ENCODE data around the gene HIP1. TPM values are rescaled to one million over a fixed set of nuclear protein-coding genes. Genes with fewer than 3 reads are reported as not detected.

Gene HIP1
- total and polyA plus RNA-seq, 2 of the 13 experiments (the other 11 are each of a cell fraction or from before 2014, with no cell fraction given), result 4.5 to 6.2 TPM

GRCh38 chr7:75727881-75728593, 10.7 kb downstream of the HIP1 start (continued):
- TF ChIP-seq, protein P1, sequence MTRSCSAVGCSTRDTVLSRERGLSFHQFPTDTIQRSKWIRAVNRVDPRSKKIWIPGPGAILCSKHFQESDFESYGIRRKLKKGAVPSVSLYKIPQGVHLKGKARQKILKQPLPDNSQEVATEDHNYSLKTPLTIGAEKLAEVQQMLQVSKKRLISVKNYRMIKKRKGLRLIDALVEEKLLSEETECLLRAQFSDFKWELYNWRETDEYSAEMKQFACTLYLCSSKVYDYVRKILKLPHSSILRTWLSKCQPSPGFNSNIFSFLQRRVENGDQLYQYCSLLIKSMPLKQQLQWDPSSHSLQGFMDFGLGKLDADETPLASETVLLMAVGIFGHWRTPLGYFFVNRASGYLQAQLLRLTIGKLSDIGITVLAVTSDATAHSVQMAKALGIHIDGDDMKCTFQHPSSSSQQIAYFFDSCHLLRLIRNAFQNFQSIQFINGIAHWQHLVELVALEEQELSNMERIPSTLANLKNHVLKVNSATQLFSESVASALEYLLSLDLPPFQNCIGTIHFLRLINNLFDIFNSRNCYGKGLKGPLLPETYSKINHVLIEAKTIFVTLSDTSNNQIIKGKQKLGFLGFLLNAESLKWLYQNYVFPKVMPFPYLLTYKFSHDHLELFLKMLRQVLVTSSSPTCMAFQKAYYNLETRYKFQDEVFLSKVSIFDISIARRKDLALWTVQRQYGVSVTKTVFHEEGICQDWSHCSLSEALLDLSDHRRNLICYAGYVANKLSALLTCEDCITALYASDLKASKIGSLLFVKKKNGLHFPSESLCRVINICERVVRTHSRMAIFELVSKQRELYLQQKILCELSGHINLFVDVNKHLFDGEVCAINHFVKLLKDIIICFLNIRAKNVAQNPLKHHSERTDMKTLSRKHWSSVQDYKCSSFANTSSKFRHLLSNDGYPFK (CRISPR knock-in tag; IDR thresholded peaks at IDR 0.05; ENCODE audit: borderline replicate concordance), result no peak
- TF ChIP-seq ZSCAN31 (CRISPR knock-in tag; IDR thresholded peaks at IDR 0.05; ENCODE audit: low read depth), result no peak
- no peak for TF ChIP-seq ZNF296 (CRISPR knock-in tag; conservative IDR thresholded peaks at IDR 0.05)
- TF ChIP-seq ZNF577 (CRISPR knock-in tag; IDR thresholded peaks at IDR 0.05; ENCODE audit: borderline replicate concordance, low read depth), result no peak
- no peak for TF ChIP-seq ZNF777 (CRISPR knock-in tag; IDR thresholded peaks at IDR 0.05)
- no peak for TF ChIP-seq ZNF629 (CRISPR knock-in tag; conservative IDR thresholded peaks at IDR 0.05)
- TF ChIP-seq ZNF431 (CRISPR knock-in tag; IDR thresholded peaks at IDR 0.05; ENCODE audit: borderline replicate concordance, low read depth), result no peak
- no peak for TF ChIP-seq TEAD2 (CRISPR knock-in tag; IDR thresholded peaks at IDR 0.05)
- TF ChIP-seq MBD4 (IDR thresholded peaks at IDR 0.05; ENCODE audit: borderline replicate concordance, low read length), result no peak
- TF ChIP-seq, protein P2, sequence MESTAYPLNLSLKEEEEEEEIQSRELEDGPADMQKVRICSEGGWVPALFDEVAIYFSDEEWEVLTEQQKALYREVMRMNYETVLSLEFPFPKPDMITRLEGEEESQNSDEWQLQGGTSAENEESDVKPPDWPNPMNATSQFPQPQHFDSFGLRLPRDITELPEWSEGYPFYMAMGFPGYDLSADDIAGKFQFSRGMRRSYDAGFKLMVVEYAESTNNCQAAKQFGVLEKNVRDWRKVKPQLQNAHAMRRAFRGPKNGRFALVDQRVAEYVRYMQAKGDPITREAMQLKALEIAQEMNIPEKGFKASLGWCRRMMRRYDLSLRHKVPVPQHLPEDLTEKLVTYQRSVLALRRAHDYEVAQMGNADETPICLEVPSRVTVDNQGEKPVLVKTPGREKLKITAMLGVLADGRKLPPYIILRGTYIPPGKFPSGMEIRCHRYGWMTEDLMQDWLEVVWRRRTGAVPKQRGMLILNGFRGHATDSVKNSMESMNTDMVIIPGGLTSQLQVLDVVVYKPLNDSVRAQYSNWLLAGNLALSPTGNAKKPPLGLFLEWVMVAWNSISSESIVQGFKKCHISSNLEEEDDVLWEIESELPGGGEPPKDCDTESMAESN (CRISPR knock-in tag; conservative IDR thresholded peaks at IDR 0.05), result no peak
- peak; percentile 42; the same call in 1 of the 2 replicates for TF ChIP-seq MED1 (CRISPR knock-in tag; IDR thresholded peaks at IDR 0.05)
- TF ChIP-seq ZNF567 (CRISPR knock-in tag; IDR thresholded peaks at IDR 0.05; ENCODE audit: borderline replicate concordance), result no peak
- TF ChIP-seq ZNF263 (CRISPR knock-in tag; IDR thresholded peaks at IDR 0.05), result no peak
- no peak for TF ChIP-seq HCFC1 (IDR thresholded peaks at IDR 0.05; ENCODE audit: low read depth, low read length)
- TF ChIP-seq CEBPG (CRISPR knock-in tag; IDR thresholded peaks at IDR 0.05), result peak; percentile 39
- no peak for TF ChIP-seq EZH2 (conservative IDR thresholded peaks at IDR 0.05; ENCODE audit: low read depth, low read length)
- TF ChIP-seq ZNF205 (CRISPR knock-in tag; IDR thresholded peaks at IDR 0.05), result 0 out of 2 replicates have a peak, but pooled peaks have one; percentile 56
- no peak for TF ChIP-seq NFIB (CRISPR knock-in tag; IDR thresholded peaks at IDR 0.05; ENCODE audit: borderline replicate concordance)
- peak; percentile 58 for TF ChIP-seq RARA (CRISPR knock-in tag; IDR thresholded peaks at IDR 0.05)
- no peak for TF ChIP-seq CBX5 (CRISPR knock-in tag; IDR thresholded peaks at IDR 0.05; ENCODE audit: borderline replicate concordance)
- TF ChIP-seq, protein P3, sequence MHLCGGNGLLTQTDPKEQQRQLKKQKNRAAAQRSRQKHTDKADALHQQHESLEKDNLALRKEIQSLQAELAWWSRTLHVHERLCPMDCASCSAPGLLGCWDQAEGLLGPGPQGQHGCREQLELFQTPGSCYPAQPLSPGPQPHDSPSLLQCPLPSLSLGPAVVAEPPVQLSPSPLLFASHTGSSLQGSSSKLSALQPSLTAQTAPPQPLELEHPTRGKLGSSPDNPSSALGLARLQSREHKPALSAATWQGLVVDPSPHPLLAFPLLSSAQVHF (CRISPR knock-in tag; IDR thresholded peaks at IDR 0.05), result no peak
- no peak for TF ChIP-seq ZBTB7A (CRISPR knock-in tag; IDR thresholded peaks at IDR 0.05)
- no peak for TF ChIP-seq ETV6 (CRISPR knock-in tag; conservative IDR thresholded peaks at IDR 0.05)

Data from HepG2 (cell line).